Thoracic aorta (tissue), 2 donors: ENCODE results near the gene CHRND. TPM values are rescaled to one million over a fixed set of nuclear protein-coding genes. Genes with fewer than 3 reads are reported as not detected.

ENCODE experiments used
- ATAC-seq: fragments of 150-250 bp; one replicate; pipeline ENCODE4 v1.8.0; 2017; ENCODE audit warnings: low read depth; ENCODE audit not compliant: insufficient number of reproducible peaks, low FRiP score
- DNase-seq: peaks from one replicate; pipeline ENCODE4 v3.0.0-alpha.2; 2020; ENCODE audit warnings: low spot score
- H3K27ac ChIP-seq, 2 donors: fragments of 200-600 bp; sonication (generic); 1 replicate in 1 of 2; 2 replicates in 1 of 2; pipeline ENCODE4 v1.5.1; 2016; ENCODE audit warnings: mild to moderate bottlenecking in 2 of 2, moderate library complexity in 2 of 2
- H3K27me3 ChIP-seq: fragments of 200-600 bp; sonication (generic); replicated peaks from 2 replicates; pipeline ENCODE4 v1.6.0; 2016; ENCODE audit warnings: mild to moderate bottlenecking; ENCODE audit not compliant: insufficient read depth
- H3K36me3 ChIP-seq: fragments of 200-600 bp; sonication (generic); one replicate; pipeline ENCODE4 v1.5.1; 2016
- H3K4me1 ChIP-seq, 2 donors: fragments of 200-600 bp; sonication (generic); 1 replicate in 1 of 2; 2 replicates in 1 of 2; pipeline versions ENCODE4 v1.5.1 to v1.6.0; 2016; ENCODE audit warnings: low read depth in 2 of 2, mild to moderate bottlenecking in 1 of 2; ENCODE audit not compliant: control insufficient read depth in 1 of 2
- H3K4me3 ChIP-seq: fragments of 200-600 bp; sonication (generic); 2 replicates; pipeline ENCODE4 v1.5.1; 2016; ENCODE audit warnings: mild to moderate bottlenecking
- H3K9me3 ChIP-seq: fragments of 200-600 bp; sonication (generic); 2 replicates; pipeline ENCODE4 v1.5.1; 2016
- CTCF ChIP-seq: fragments of 200-600 bp; sonication (generic); IDR thresholded peaks from one replicate; pipeline ENCODE4 v1.5.1; 2019; ENCODE audit warnings: antibody characterized with exemption
- total RNA-seq, 2 donors: library from RNA; depleted of rRNA; stranded (reverse); fragments of >200 nt; gene quantifications; one replicate each; pipeline versions ENCODE4 v1.1.0 to v1.2.3, GENCODE V29; 2016

Gene CHRND
- total RNA-seq, 2 donors from 2014 or later, result not detected

- ATAC-seq, result no peak
- Histone ChIP-seq H3K36me3 (no peaks in the 10 kb centered on the region), H3K27ac (no peak overlapping the region), H3K4me1 (peaks cover 0 to 6% of the 10 kb centered on the region in 2 donors), H3K27me3 (peaks cover 3% of the 10 kb centered on the region), H3K9me3 (no peaks in the 10 kb centered on the region), H3K4me3 (no peak overlapping the region)
- no peak for TF ChIP-seq CTCF
- DNase-seq, result no peak
These were observed 40.0 kb upstream of the CHRND start for GRCh38 chr2:232485757-232486557.

GRCh38 chr2:232486558-232487384 lies 39.2 kb upstream of the CHRND start:
- peaks cover 3% of the 10 kb centered on the region for H3K27me3 ChIP-seq
- H3K36me3 ChIP-seq, result no peaks in the 10 kb centered on the region
- no peak for TF ChIP-seq CTCF
- H3K9me3 ChIP-seq, result no peaks in the 10 kb centered on the region
- DNase-seq (no peak), ATAC-seq (no peak)
- peak overlapping the region; percentile 47 for H3K4me3 ChIP-seq
- peaks cover 0 to 6% of the 10 kb centered on the region in 2 donors for H3K4me1 ChIP-seq
- no peak overlapping the region for H3K27ac ChIP-seq

- no peak within 1 kb of the TSS for H3K27ac ChIP-seq
- DNase-seq (no peak), ATAC-seq (no peak)
- peaks cover 0 to 6% of the 10 kb centered on the region in 2 donors for H3K4me1 ChIP-seq
- H3K36me3 ChIP-seq, result no peaks in the 10 kb centered on the region
- no peaks in the 10 kb centered on the region for H3K9me3 ChIP-seq
- H3K27me3 ChIP-seq, result peaks cover 3% of the 10 kb centered on the region
- TF ChIP-seq CTCF, result no peak
- H3K4me3 ChIP-seq, result peak within 1 kb of the TSS; percentile 47
These were observed 38.4 kb upstream of the CHRND start, which contains the start of gene ECEL1 for GRCh38 chr2:232487385-232488096. TSS of gene ECEL1 (minus strand) at chr2:232487834. CDS start at chr2:232486653, 1,181 bp downstream.

GRCh38 chr2:232488097-232488711 lies 37.8 kb upstream of the CHRND start:
- Histone ChIP-seq H3K4me3 (no peak overlapping the region), H3K4me1 (peaks cover 0 to 6% of the 10 kb centered on the region in 2 donors), H3K27ac (no peak overlapping the region), H3K36me3 (no peaks in the 10 kb centered on the region), H3K27me3 (peaks cover 3% of the 10 kb centered on the region), H3K9me3 (no peaks in the 10 kb centered on the region)
- ATAC-seq (no peak), DNase-seq (no peak)
- TF ChIP-seq CTCF, result no peak
